Mammary epithelial cell (primary cell): ENCODE results near the gene ADARB1.

Experiments
- CTCF ChIP-seq, 2 donors: IDR thresholded peaks in 1 of 2; conservative IDR thresholded peaks in 1 of 2; 2 replicates each; pipeline ENCODE4 v1.5.1; 2011 to 2012; ENCODE audit warnings: inconsistent platforms in 2 of 2, low read length in 2 of 2, mild to moderate bottlenecking in 2 of 2, control low read depth in 1 of 2, low read depth in 1 of 2; ENCODE audit not compliant: insufficient read depth in 1 of 2; ENCODE audit errors: extremely low read depth in 1 of 2
- EZH2 ChIP-seq: IDR thresholded peaks from 2 replicates; pipeline ENCODE4 v1.6.1; 2012; ENCODE audit warnings: low read length, inconsistent platforms, borderline replicate concordance

- TF ChIP-seq CTCF (conservative IDR thresholded peaks at IDR 0.05 in 1 of 2, IDR thresholded peaks at IDR 0.05 in 1 of 2; ENCODE audit: extremely low read depth in 1 of 2, insufficient read depth in 1 of 2, low read depth in 1 of 2, low read length in 2 of 2) (no peak), EZH2 (no peak)
Measured at GRCh38 chr21:45166931-45167330, 92.6 kb downstream of the ADARB1 start.
